ENCODE measurements around the gene HOXD13. TPM values are rescaled to one million over a fixed set of nuclear protein-coding genes. Genes with fewer than 3 reads are reported as not detected.

Gene HOXD13
- total and polyA plus RNA-seq, 2 of the 8 experiments (the other 6 are each of a cell fraction or from before 2014, with no cell fraction given), result not detected

- TF ChIP-seq EZH2 (IDR thresholded peaks at IDR 0.05; ENCODE audit: low read depth, low read length, severe bottlenecking) (peak; percentile 73), PHF8 (conservative IDR thresholded peaks at IDR 0.05; ENCODE audit: low read depth, low read length) (no peak), POLR2A (IDR thresholded peaks at IDR 0.05; ENCODE audit: control extremely low read depth in 1 of 2, low read depth in 2 of 2, low read length in 2 of 2) (no peak), CBX8 (IDR thresholded peaks at IDR 0.05; ENCODE audit: borderline replicate concordance, low read depth, low read length) (no peak), CHD7 (IDR thresholded peaks at IDR 0.05; ENCODE audit: insufficient replicate concordance, low read length) (no peak), RXRA (IDR thresholded peaks at IDR 0.05; ENCODE audit: insufficient read depth, low read depth, low read length) (no peak), TAF7 (optimal IDR thresholded peaks at IDR 0.05; ENCODE audit: borderline replicate concordance, low read depth, low read length) (no peak), EGR1 (IDR thresholded peaks at IDR 0.05; ENCODE audit: borderline replicate concordance, low read depth, low read length) (0 out of 2 replicates have a peak, but pooled peaks have one; percentile 16), TCF12 (IDR thresholded peaks at IDR 0.05; ENCODE audit: low read depth, low read length) (no peak), ATF3 (IDR thresholded peaks at IDR 0.05; ENCODE audit: insufficient read depth, low read depth, low read length) (no peak), RFX5 (IDR thresholded peaks at IDR 0.05; ENCODE audit: borderline replicate concordance, low read depth, low read length) (no peak)
Observed at GRCh38 chr2:176079285-176079830, 13.2 kb upstream of the HOXD13 start (continued).

Measured in H1 (cell line).